ENCODE results near the gene TSKS. TPM values are rescaled to one million over a fixed set of nuclear protein-coding genes. Genes with fewer than 3 reads are reported as not detected.

TSKS gene
- total RNA-seq, 4 donors from 2014 or later, result 0.22 to 0.81 TPM; not detected in 2

GRCh38 chr19:49696865-49697264, 66.2 kb downstream of the TSKS start:
- intact Hi-C loops (cut with DNase I), result no loop called here
- no peak for DNase-seq
- TF ChIP-seq POLR2A (IDR thresholded peaks at IDR 0.05), result no peak
- TF ChIP-seq CTCF (IDR thresholded peaks at IDR 0.05), result no peak
- Histone ChIP-seq H3K27ac (no peak overlapping the region), H3K27me3 (no peaks in the 10 kb centered on the region), H3K4me3 (replicated peaks in 1 of 3) (no peak overlapping the region), H3K9me3 (no peaks in the 10 kb centered on the region), H3K36me3 (no peaks in the 10 kb centered on the region), H3K4me1 (no peaks in the 10 kb centered on the region)
- 97 to 98% methylated on average over 7 of the region's 7 CpGs for WGBS, 2 donors

- no peak overlapping the region for H3K27ac ChIP-seq
- H3K36me3 ChIP-seq, result no peaks in the 10 kb centered on the region
- no peaks in the 10 kb centered on the region for H3K27me3 ChIP-seq
- intact Hi-C loops (cut with DNase I), result no loop called here
- WGBS, 2 donors, result 88 to 91% methylated on average over 6 of the region's 6 CpGs
- H3K4me1 ChIP-seq, result peaks cover 0 to 2% of the 10 kb centered on the region in 2 donors
- DNase-seq, result no peak
- H3K4me3 ChIP-seq (replicated peaks in 1 of 3), result no peak overlapping the region
- H3K9me3 ChIP-seq, result no peaks in the 10 kb centered on the region
- TF ChIP-seq CTCF (IDR thresholded peaks at IDR 0.05), result no peak
- no peak for TF ChIP-seq POLR2A (IDR thresholded peaks at IDR 0.05)
Measured at GRCh38 chr19:49696115-49696514, 67.0 kb downstream of the TSKS start.

GRCh38 chr19:49692147-49692506, 71.0 kb downstream of the TSKS start:
- no peak for DNase-seq
- Histone ChIP-seq H3K27ac (no peak overlapping the region), H3K36me3 (peaks cover 0 to 7% of the 10 kb centered on the region in 2 donors), H3K4me3 (replicated peaks in 1 of 3) (no peak overlapping the region), H3K27me3 (no peaks in the 10 kb centered on the region), H3K4me1 (peaks cover 4 to 17% of the 10 kb centered on the region in 2 donors), H3K9me3 (no peaks in the 10 kb centered on the region)
- intact Hi-C loops (cut with DNase I), result no loop called here
- no peak for TF ChIP-seq POLR2A (IDR thresholded peaks at IDR 0.05)
- no peak for TF ChIP-seq CTCF (IDR thresholded peaks at IDR 0.05)
- 62 to 66% methylated on average over 9 to 11 of the region's 16 CpGs for whole genome bisulfite sequencing, 2 donors

- WGBS, 2 donors, result 15 to 17% methylated on average over 19 to 29 of the region's 39 CpGs
- Histone ChIP-seq H3K36me3 (peaks cover 0 to 12% of the 10 kb centered on the region in 2 donors), H3K27ac (no peak overlapping the region), H3K4me3 (replicated peaks in 1 of 3) (peak overlapping the region in 1 of 3 donors; percentile 23), H3K27me3 (no peaks in the 10 kb centered on the region), H3K4me1 (peaks cover 4 to 17% of the 10 kb centered on the region in 2 donors), H3K9me3 (no peaks in the 10 kb centered on the region)
- DNase-seq, result peak; percentile 26 to 35
- intact Hi-C loops (cut with DNase I), result no loop called here
- TF ChIP-seq CTCF (IDR thresholded peaks at IDR 0.05) (no peak), POLR2A (IDR thresholded peaks at IDR 0.05) (no peak)
Measured at GRCh38 chr19:49691243-49692146, 71.6 kb downstream of the TSKS start.

- DNase-seq, result peak; percentile 50 to 56
- peaks cover 4 to 17% of the 10 kb centered on the region in 2 donors for H3K4me1 ChIP-seq
- no peaks in the 10 kb centered on the region for H3K9me3 ChIP-seq
- intact Hi-C loops (cut with DNase I), result no loop called here
- peak within 1 kb of the TSS in 1 of 3 donors; percentile 23 for H3K4me3 ChIP-seq (replicated peaks in 1 of 3)
- H3K27ac ChIP-seq, result peak within 1 kb of the TSS in 2 of 3 donors; percentile 16 to 17
- 4% methylated on average over 37 to 38 of the region's 38 CpGs for WGBS, 2 donors
- peaks cover 7 to 19% of the 10 kb centered on the region in 2 donors for H3K36me3 ChIP-seq
- TF ChIP-seq CTCF (IDR thresholded peaks at IDR 0.05) (no peak), POLR2A (IDR thresholded peaks at IDR 0.05) (peak in 1 of 2 donors; percentile 40)
- H3K27me3 ChIP-seq, result no peaks in the 10 kb centered on the region
Measured at GRCh38 chr19:49690656-49691242, 72.4 kb downstream of the TSKS start, which contains the start of gene CPT1C. CPT1C (plus strand) TSS chr19:49691116; CDS start chr19:49692253, 1,137 bp downstream.

Data from thyroid gland (tissue), 4 donors.